Mesothelial cell of epicardium (in vitro differentiated cells): ENCODE data around the gene BAX. TPM values are rescaled to one million over a fixed set of nuclear protein-coding genes. Genes with fewer than 3 reads are reported as not detected.

Experiments used
- DNase-seq, 2 experiments: peaks; one replicate each; pipeline ENCODE4 v3.0.0; 2021; ENCODE audit warnings: low spot score in 2 of 2; ENCODE audit not compliant: unreplicated experiment in 2 of 2
- H3K27ac Mint-ChIP-seq: 2 replicates; pipeline ENCODE4 v1.8.0; 2021; ENCODE audit warnings: mixed read lengths
- H3K27me3 Mint-ChIP-seq: 2 replicates; pipeline ENCODE4 v1.8.0; 2021; ENCODE audit warnings: low read depth, mixed read lengths
- H3K36me3 Mint-ChIP-seq: 2 replicates; pipeline ENCODE4 v1.8.0; 2021; ENCODE audit warnings: mixed read lengths
- H3K4me1 Mint-ChIP-seq: 2 replicates; pipeline ENCODE4 v1.8.0; 2021; ENCODE audit warnings: mixed read lengths
- H3K4me3 Mint-ChIP-seq: 2 replicates; pipeline ENCODE4 v1.8.0; 2021; ENCODE audit warnings: mild to moderate bottlenecking, moderate library complexity, mixed read lengths
- H3K9me3 Mint-ChIP-seq: 2 replicates; pipeline ENCODE4 v1.8.0; 2021; ENCODE audit warnings: mixed read lengths
- microRNA-seq: library from miRNA; unstranded; fragments of <30 nt; microRNA quantifications from one replicate; pipeline ENCODE4 v1.2.0, GENCODE V29; 2021; ENCODE audit warnings: inconsistent platforms, mixed read lengths
- total RNA-seq: library from RNA; stranded (reverse); gene quantifications from 3 replicates; pipeline ENCODE4 v1.2.1, GENCODE V29; 2021
- TF ChIP-seq, protein P1 (sequence below): fragments of 200-600 bp; sonication (generic); IDR thresholded peaks from one replicate; pipeline ENCODE4 v1.5.0; 2021; ENCODE audit warnings: antibody characterized with exemption; ENCODE audit not compliant: unreplicated experiment

Gene BAX
- total RNA-seq, 1 donor from 2014 or later: 119 TPM

DNA sequence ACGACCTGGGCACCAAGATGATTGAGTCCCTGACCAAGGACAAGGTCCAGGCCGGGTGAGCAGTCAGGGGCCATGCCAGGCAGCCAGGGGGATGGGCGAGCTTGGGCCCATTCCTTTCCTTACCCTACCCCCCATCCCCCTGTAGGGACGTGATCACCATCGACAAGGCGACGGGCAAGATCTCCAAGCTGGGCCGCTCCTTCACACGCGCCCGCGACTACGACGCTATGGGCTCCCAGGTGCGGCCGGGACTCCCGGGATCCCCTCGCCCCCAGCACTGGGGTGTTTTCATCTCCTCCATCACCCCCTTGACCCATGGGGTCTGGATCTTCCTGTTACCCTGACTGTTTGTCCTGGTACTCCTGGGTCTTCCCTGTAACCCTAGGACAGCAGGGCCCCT is 55.2 kb downstream of the BAX start:
- peaks cover 22% of the 10 kb centered on the region for H3K36me3 Mint-ChIP-seq
- no peak for DNase-seq
- no peaks in the 10 kb centered on the region for H3K9me3 Mint-ChIP-seq
- TF ChIP-seq, protein P1, sequence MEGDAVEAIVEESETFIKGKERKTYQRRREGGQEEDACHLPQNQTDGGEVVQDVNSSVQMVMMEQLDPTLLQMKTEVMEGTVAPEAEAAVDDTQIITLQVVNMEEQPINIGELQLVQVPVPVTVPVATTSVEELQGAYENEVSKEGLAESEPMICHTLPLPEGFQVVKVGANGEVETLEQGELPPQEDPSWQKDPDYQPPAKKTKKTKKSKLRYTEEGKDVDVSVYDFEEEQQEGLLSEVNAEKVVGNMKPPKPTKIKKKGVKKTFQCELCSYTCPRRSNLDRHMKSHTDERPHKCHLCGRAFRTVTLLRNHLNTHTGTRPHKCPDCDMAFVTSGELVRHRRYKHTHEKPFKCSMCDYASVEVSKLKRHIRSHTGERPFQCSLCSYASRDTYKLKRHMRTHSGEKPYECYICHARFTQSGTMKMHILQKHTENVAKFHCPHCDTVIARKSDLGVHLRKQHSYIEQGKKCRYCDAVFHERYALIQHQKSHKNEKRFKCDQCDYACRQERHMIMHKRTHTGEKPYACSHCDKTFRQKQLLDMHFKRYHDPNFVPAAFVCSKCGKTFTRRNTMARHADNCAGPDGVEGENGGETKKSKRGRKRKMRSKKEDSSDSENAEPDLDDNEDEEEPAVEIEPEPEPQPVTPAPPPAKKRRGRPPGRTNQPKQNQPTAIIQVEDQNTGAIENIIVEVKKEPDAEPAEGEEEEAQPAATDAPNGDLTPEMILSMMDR: no peak
- H3K4me1 Mint-ChIP-seq: no peaks in the 10 kb centered on the region
- no peak overlapping the region for H3K27ac Mint-ChIP-seq
- no peaks in the 10 kb centered on the region for H3K27me3 Mint-ChIP-seq
- no peak overlapping the region for H3K4me3 Mint-ChIP-seq

DNA sequence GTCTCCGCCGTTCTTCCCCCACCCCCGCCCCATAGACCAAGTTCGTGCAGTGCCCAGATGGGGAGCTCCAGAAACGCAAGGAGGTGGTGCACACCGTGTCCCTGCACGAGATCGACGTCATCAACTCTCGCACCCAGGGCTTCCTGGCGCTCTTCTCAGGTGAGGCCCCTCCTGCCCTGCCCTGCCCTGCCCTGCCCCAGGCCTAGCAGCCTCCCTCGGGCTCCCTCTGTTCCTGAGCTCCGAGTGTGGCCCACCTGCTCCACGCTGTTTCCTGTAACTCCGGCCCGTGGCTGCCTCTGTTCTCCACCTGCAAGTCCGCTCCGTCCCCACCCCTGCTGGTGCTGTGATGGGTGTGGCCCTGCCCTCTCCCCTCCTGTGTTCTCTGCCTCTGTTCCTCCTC is 55.8 kb downstream of the BAX start:
- H3K4me1 Mint-ChIP-seq: no peaks in the 10 kb centered on the region
- no peaks in the 10 kb centered on the region for H3K27me3 Mint-ChIP-seq
- H3K4me3 Mint-ChIP-seq: no peak overlapping the region
- peaks cover 23% of the 10 kb centered on the region for H3K36me3 Mint-ChIP-seq
- no peak overlapping the region for H3K27ac Mint-ChIP-seq
- DNase-seq: no peak
- TF ChIP-seq, protein P1: no peak
- no peaks in the 10 kb centered on the region for H3K9me3 Mint-ChIP-seq

DNA sequence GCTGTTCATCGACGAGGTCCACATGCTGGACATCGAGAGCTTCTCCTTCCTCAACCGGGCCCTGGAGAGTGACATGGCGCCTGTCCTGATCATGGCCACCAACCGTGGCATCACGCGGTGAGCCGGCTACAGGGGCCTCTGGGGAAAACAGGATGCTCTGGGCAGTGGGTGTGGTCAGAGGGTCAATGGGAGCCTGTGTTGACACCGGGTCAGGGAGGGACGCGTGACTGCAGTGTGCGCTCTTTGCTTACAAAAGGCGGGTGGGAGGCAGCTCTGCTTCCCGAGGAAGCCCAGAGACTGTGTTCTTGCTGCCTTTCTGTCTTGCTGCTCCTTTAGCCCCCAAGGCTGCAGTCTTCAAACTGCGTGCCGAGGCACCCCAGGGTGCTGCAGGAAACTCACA is 56.5 kb downstream of the BAX start:
- no peaks in the 10 kb centered on the region for H3K4me1 Mint-ChIP-seq
- no peaks in the 10 kb centered on the region for H3K27me3 Mint-ChIP-seq
- no peak overlapping the region for H3K27ac Mint-ChIP-seq
- no peaks in the 10 kb centered on the region for H3K9me3 Mint-ChIP-seq
- DNase-seq: no peak
- H3K4me3 Mint-ChIP-seq: no peak overlapping the region
- TF ChIP-seq, protein P1: no peak
- H3K36me3 Mint-ChIP-seq: peaks cover 28% of the 10 kb centered on the region

Small RNAs within 50 kb of the gene (microRNA-seq; reads per million reads assigned to microRNA genes)
- gene MIR6798: not detected

Other genes with a start within 250 kb of the BAX start
- gene MAMSTR, start 235.2 kb upstream of the BAX start, total RNA-seq: 5.8 to 6.5 TPM (median 6.0 TPM) in 3 replicates
- 1.4 to 2.1 TPM (median 1.5 TPM) in 3 replicates for gene RASIP1, start 214.3 kb upstream of the BAX start, total RNA-seq
- 0.45 to 0.80 TPM (median 0.49 TPM) in 3 replicates for gene IZUMO1, start 208.0 kb upstream of the BAX start, total RNA-seq
- gene FUT1, start 202.2 kb upstream of the BAX start, total RNA-seq: 3.5 to 4.4 TPM (median 4.3 TPM) in 3 replicates
- not detected in 3 replicates for gene FGF21, start 199.4 kb upstream of the BAX start, total RNA-seq
- gene BCAT2, start 143.8 kb upstream of the BAX start, total RNA-seq: 45.3 to 47.3 TPM (median 45.7 TPM) in 3 replicates
- 22.9 to 29.6 TPM (median 27.1 TPM) in 3 replicates for gene HSD17B14, start 118.4 kb upstream of the BAX start, total RNA-seq
- gene PLEKHA4, start 86.3 kb upstream of the BAX start, total RNA-seq: 25.7 to 28.6 TPM (median 26.9 TPM) in 3 replicates
- gene PPP1R15A, start 82.5 kb upstream of the BAX start, total RNA-seq: 158 to 170 TPM (median 158 TPM) in 3 replicates
- 0.38 to 1.4 TPM (median 0.84 TPM) in 3 replicates for gene TULP2, start 56.1 kb upstream of the BAX start, total RNA-seq
- 152 to 159 TPM (median 159 TPM) in 3 replicates for gene NUCB1, start 54.6 kb upstream of the BAX start, total RNA-seq
- 2.3 to 3.5 TPM (median 3.2 TPM) in 3 replicates for gene DHDH, start 21.2 kb upstream of the BAX start, total RNA-seq
- gene FTL, start 10.4 kb downstream of the BAX start, total RNA-seq: 1,022 to 1,078 TPM (median 1,064 TPM) in 3 replicates
- 53.6 to 60.5 TPM (median 58.8 TPM) in 3 replicates for gene GYS1, start 38.4 kb downstream of the BAX start, total RNA-seq
- 62.2 to 67.5 TPM (median 64.2 TPM) in 3 replicates for gene RUVBL2, start 39.0 kb downstream of the BAX start, total RNA-seq
- gene LHB, start 62.2 kb downstream of the BAX start, total RNA-seq: not detected in 3 replicates
- not detected in 3 replicates for gene CGB3, start 69.5 kb downstream of the BAX start, total RNA-seq
- 0.71 to 4.7 TPM (median 1.2 TPM) in 3 replicates for gene CGB2, start 77.0 kb downstream of the BAX start, total RNA-seq
- 2.2 TPM in 1 of 3 replicates, not detected in the others for gene CGB1, start 82.0 kb downstream of the BAX start, total RNA-seq
- gene CGB5, start 89.0 kb downstream of the BAX start, total RNA-seq: 3.7 to 5.7 TPM (median 5.7 TPM) in 3 replicates
- gene CGB8, start 94.2 kb downstream of the BAX start, total RNA-seq: 0.29 to 0.31 TPM in 2 of 3 replicates, not detected in the other
- gene CGB7, start 102.9 kb downstream of the BAX start, total RNA-seq: 23.1 to 26.5 TPM (median 25.5 TPM) in 3 replicates
- 48.5 to 50.8 TPM (median 49.6 TPM) in 3 replicates for gene NTF4, start 109.9 kb downstream of the BAX start, total RNA-seq
- 0.07 TPM in 1 of 3 replicates, not detected in the others for gene KCNA7, start 117.8 kb downstream of the BAX start, total RNA-seq
- gene SNRNP70, start 130.6 kb downstream of the BAX start, total RNA-seq: 393 to 413 TPM (median 403 TPM) in 3 replicates
- gene LIN7B, start 159.5 kb downstream of the BAX start, total RNA-seq: 9.6 to 12.8 TPM (median 9.8 TPM) in 3 replicates
- gene C19orf73, start 164.3 kb downstream of the BAX start, total RNA-seq: 0.94 to 1.6 TPM (median 0.97 TPM) in 3 replicates
- 9.9 to 11.9 TPM (median 11.6 TPM) in 3 replicates for gene PPFIA3, start 164.7 kb downstream of the BAX start, total RNA-seq
- 13.6 to 17.6 TPM (median 14.7 TPM) in 3 replicates for gene HRC, start 200.5 kb downstream of the BAX start, total RNA-seq
- gene TRPM4, start 202.9 kb downstream of the BAX start, total RNA-seq: 45.9 to 58.5 TPM (median 53.5 TPM) in 3 replicates